Activated naive CD4-positive, alpha-beta T cell treated with anti-CD3 and anti-CD28 coated beads, Interleukin-2, amount 10 ng/mL, durations not matched to agents 7 days and 5 days (primary cell): ENCODE measurements around the gene IL33.

ENCODE experiments used
- CTCF ChIA-PET: fragments of 350-600 bp; sonication (Branson Sonifier 250); formaldehyde crosslinking; loops from one replicate; lab custom pipeline; 2021; ENCODE audit warnings: antibody characterized with exemption; lab: Charles Lee
- DNase-seq: peaks from one replicate; pipeline ENCODE4 v3.0.0-alpha.2; 2020
- H3K27ac Mint-ChIP-seq: one replicate; pipeline ENCODE4 v1.8.0; 2021; ENCODE audit warnings: mild to moderate bottlenecking, moderate library complexity, mixed read lengths
- H3K27me3 Mint-ChIP-seq: one replicate; pipeline ENCODE4 v1.8.0; 2021; ENCODE audit warnings: mild to moderate bottlenecking, mixed read lengths
- H3K36me3 Mint-ChIP-seq: one replicate; pipeline ENCODE4 v1.8.0; 2021; ENCODE audit warnings: mixed read lengths
- H3K4me1 Mint-ChIP-seq: one replicate; pipeline ENCODE4 v1.8.0; 2021; ENCODE audit warnings: mixed read lengths
- H3K4me3 Mint-ChIP-seq: one replicate; pipeline ENCODE4 v1.8.0; 2021; ENCODE audit warnings: mild to moderate bottlenecking, moderate library complexity, mixed read lengths
- H3K9me3 Mint-ChIP-seq: one replicate; pipeline ENCODE4 v1.8.0; 2021; ENCODE audit warnings: mixed read lengths

The IL33 gene

DNA sequence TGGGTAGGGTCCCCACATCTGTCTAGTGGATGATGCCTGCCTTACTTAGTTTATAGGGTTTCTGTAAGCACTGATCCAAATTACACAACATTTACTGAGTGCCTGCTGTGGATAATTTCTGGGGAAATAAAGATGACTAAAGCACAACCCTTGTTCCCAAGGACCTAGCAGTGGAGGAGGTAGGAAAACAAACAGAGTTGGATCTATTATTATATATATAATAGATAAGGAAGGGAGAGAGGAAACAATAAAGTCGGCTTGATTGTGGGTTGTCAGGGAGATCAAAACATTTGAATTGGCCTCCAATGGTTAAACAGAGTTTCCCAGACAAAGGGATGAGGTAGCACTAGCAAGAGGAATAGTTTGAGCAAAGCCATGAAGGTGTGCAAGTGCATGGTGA, 14.0 kb downstream of the IL33 start:
- CTCF ChIA-PET = no interaction called here
- H3K27me3 Mint-ChIP-seq = peaks cover 8% of the 10 kb centered on the region
- no peak overlapping the region for H3K4me3 Mint-ChIP-seq
- no peaks in the 10 kb centered on the region for H3K9me3 Mint-ChIP-seq
- DNase-seq = no peak
- H3K36me3 Mint-ChIP-seq = no peaks in the 10 kb centered on the region
- H3K27ac Mint-ChIP-seq = no peak overlapping the region
- no peaks in the 10 kb centered on the region for H3K4me1 Mint-ChIP-seq

DNA sequence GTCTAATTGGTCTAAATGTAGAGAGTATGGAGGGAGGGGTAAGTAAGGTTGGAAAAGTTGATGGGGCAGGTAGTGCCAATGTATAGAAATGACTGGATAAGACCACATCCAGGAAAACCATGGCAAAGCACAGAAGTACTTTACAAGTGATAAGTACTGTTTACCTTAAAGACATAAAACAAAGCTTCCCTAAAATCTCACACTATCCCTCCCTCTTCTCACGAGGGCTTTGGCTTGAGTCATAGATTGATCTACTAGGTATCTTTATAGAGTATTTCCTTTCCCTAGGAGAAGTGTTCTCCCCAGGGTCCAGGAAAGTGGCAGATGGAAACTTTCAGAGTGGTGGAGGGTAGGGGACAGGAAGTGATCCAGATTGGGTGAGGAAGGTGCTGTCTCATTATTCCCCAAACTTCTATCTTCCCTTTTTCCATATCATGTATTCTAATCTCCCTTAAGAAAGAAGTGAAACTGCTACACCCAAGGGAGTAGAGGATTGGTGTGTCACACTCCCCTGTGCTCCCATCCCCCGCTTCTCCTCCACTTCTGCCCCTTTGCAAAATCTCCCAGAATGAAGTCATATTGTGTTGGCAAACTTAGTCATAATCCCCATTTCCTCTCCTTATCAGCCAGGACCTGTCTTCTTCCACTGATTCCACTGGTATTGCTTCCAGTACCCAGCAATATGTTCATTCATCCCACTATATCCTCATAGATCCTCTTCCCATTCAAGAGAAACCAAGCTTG, 14.6 kb downstream of the IL33 start:
- Mint-ChIP-seq H3K36me3 (no peaks in the 10 kb centered on the region), H3K4me1 (no peaks in the 10 kb centered on the region), H3K4me3 (no peak overlapping the region), H3K27me3 (peaks cover 8% of the 10 kb centered on the region), H3K27ac (no peak overlapping the region), H3K9me3 (no peaks in the 10 kb centered on the region)
- CTCF ChIA-PET = no interaction called here
- DNase-seq = no peak

DNA sequence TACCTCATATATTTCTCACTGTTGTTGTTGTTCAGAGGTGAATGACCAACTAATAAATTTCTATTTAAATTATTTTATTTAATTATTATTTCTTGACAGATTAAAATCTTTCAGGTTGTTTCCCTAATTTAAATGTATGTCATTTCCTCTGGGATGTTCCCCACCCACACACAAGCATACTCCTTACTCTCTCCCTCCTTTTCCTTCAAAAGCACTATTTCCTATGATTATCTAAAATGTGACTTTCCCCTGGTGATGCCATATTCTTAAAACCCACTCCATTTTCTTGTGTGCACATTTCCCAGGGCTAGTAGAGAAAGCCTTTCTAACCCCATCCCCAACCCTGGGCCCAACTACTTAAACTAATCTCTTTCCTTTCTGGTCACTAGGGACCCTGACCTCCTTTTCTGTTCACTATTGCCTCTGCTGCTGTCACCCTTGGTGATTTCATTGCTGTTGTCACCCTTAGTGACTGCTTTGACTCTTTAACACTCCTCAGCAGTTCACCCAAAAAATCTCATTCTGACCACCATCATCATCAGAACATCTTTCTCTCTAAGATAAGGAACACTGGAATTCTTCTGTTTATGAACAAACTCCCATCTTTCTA, 16.8 kb downstream of the IL33 start:
- Mint-ChIP-seq H3K4me3 (no peak overlapping the region), H3K27ac (no peak overlapping the region), H3K4me1 (no peaks in the 10 kb centered on the region), H3K27me3 (no peaks in the 10 kb centered on the region), H3K36me3 (no peaks in the 10 kb centered on the region), H3K9me3 (no peaks in the 10 kb centered on the region)
- DNase-seq = no peak
- CTCF ChIA-PET = no interaction called here

DNA sequence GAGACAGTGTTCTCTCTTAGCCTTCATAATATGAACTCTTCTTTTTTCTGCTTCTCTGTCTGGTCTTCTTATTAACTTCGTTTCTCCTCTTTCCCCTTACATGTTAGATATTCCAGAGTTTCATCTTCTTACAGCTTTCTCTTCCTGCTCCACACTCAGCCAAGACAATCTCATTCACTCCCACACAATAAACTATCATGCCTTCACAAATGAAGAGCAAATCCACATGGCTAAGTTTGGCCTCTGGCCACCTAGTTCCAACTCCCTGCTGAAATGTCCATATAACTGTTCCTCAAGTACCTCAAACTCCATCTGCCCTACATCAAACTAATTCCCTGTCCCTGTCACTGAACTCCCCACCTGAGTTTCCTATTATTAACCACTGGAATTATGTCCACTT, 18.4 kb downstream of the IL33 start:
- Mint-ChIP-seq H3K27me3 (no peaks in the 10 kb centered on the region), H3K36me3 (no peaks in the 10 kb centered on the region), H3K9me3 (no peaks in the 10 kb centered on the region), H3K27ac (no peak overlapping the region), H3K4me3 (no peak overlapping the region), H3K4me1 (no peaks in the 10 kb centered on the region)
- CTCF ChIA-PET = no interaction called here
- no peak for DNase-seq

DNA sequence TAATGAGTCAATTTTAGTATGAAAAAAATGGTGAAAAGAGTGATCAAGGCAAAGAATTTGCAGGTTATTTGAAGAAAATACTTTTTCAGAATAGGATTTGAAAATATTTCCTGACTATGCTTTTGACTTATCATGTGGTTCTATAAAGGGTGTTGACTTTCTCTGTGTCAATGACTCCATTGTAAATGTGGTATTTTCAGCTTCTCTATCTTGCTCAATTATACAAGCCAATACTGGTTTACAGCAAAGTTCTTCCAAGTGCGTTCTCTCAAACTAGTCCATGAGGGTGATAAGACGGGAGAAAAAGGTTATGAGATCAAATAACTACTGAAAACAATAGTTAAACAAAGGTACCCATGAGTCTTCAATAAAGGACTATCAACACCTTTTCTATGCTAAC, 21.7 kb downstream of the IL33 start:
- CTCF ChIA-PET = no interaction called here
- H3K36me3 Mint-ChIP-seq = no peaks in the 10 kb centered on the region
- DNase-seq = no peak
- H3K9me3 Mint-ChIP-seq = no peaks in the 10 kb centered on the region
- no peaks in the 10 kb centered on the region for H3K27me3 Mint-ChIP-seq
- no peak overlapping the region for H3K4me3 Mint-ChIP-seq
- H3K4me1 Mint-ChIP-seq = no peaks in the 10 kb centered on the region
- H3K27ac Mint-ChIP-seq = no peak overlapping the region

DNA sequence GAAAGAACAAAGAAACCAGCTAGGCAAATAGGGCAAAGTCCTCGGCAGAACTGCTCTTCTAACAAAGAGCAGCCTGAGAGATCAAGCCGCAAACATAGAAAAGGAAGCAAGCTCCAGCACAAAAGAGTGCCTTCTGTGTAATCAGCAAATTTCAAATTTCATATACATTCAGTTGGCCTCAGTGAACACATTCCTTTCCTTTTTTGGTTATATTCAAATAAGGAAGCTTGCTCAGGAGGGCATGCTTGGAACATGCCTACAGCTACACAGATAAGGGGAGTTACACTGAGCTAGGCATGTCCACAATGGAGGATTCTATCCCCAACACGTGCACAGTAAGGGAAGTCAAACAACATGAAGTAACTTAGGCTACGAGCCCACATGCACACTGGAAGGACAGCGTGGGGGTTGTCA, 23.4 kb downstream of the IL33 start:
- Mint-ChIP-seq H3K27me3 (no peaks in the 10 kb centered on the region), H3K36me3 (no peaks in the 10 kb centered on the region), H3K4me1 (no peaks in the 10 kb centered on the region), H3K9me3 (no peaks in the 10 kb centered on the region), H3K4me3 (no peak overlapping the region), H3K27ac (no peak overlapping the region)
- CTCF ChIA-PET = no interaction called here
- no peak for DNase-seq

DNA sequence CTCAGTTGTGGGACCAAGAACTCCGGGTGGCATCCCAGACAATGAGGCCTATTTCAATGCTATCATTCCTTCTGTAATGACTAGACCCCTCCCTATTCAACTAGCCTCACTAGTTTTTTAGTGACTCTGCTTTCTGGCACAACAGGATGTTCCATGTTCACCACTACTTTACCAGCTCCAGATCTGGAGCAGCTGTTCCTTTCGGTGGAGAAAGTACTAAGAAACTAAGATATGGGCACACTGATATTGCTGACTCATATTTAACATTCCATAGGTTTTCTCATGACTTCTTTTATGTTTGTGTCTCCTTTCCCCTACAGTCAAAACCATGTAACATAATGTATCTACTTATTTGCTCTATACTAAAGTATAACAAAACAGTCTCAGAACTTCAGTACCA, 24.1 kb downstream of the IL33 start:
- CTCF ChIA-PET = no interaction called here
- Mint-ChIP-seq H3K27ac (no peak overlapping the region), H3K4me3 (no peak overlapping the region), H3K4me1 (no peaks in the 10 kb centered on the region), H3K9me3 (no peaks in the 10 kb centered on the region), H3K27me3 (peaks cover under 1% of the 10 kb centered on the region), H3K36me3 (no peaks in the 10 kb centered on the region)
- no peak for DNase-seq

DNA sequence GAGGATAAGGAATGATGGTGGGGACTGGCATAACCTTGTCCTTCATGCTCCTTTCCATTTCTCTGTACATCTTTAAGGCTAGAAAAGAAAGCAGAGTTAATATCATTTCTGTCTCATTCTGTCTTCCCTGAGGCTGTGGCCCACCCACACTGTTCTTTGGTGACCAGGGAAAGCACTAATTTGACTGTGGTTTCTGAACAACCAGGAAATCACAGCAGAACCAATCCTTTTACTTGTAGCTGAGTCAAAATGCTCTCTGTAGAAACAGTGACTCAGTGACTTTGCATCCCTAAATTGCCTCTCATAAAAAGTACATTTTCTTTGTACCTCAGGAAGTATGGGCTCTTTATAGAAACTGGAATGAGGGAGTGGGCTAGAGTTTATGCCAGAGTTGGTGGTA, 28.1 kb downstream of the IL33 start:
- Mint-ChIP-seq H3K4me3 (no peak overlapping the region), H3K27me3 (peaks cover 4% of the 10 kb centered on the region), H3K4me1 (no peaks in the 10 kb centered on the region), H3K9me3 (no peaks in the 10 kb centered on the region), H3K36me3 (no peaks in the 10 kb centered on the region), H3K27ac (no peak overlapping the region)
- no peak for DNase-seq
- CTCF ChIA-PET = no interaction called here

DNA sequence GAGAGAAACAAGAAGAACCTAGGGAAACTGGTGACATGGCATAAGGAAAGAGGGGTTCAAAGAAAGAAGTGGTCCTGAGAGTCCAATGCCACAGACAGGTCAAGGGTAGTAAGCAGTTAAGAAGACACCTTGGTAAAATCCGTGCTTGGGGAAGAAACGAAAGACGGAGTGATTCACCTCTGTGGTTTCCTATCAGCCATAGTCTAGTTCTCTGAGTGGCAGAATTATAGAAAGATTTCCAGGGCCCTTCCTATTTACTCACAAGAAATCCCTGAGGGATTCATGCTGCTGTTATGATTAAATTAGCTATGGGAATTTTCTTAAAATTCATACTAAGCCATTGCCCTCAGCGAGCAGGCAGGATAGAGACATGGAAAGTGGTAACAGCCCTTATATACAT, 31.7 kb downstream of the IL33 start:
- CTCF ChIA-PET = no interaction called here
- Mint-ChIP-seq H3K9me3 (no peaks in the 10 kb centered on the region), H3K36me3 (no peaks in the 10 kb centered on the region), H3K27me3 (peaks cover 4% of the 10 kb centered on the region), H3K27ac (no peak overlapping the region), H3K4me3 (no peak overlapping the region), H3K4me1 (no peaks in the 10 kb centered on the region)
- no peak for DNase-seq

DNA sequence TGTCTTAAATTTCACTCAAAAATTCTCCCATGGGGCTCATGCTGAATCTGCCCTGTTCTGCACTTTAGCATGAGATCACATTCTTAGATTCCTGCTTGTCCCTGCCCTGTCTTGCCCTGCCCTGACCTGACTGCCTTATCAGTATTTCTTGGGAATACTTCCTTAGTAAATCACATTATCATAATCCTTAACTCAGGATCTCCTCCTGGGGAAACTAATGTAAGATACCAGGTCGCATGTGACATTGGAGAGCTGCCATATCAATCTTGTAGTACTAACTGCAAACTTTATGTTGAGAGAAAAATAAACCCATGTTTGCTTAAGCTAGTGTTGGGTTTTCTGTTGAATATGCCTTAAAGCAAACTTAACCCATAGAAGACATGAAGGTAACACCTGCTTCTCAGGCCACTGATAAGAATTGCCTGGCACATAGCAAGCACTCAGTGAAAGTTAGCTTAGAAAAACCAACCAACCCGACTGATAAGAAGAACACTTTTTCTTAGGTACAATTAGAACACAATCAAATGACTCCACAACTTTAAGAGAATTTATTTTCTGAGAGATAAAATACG, 53.3 kb downstream of the IL33 start:
- no peak overlapping the region for H3K27ac Mint-ChIP-seq
- no peaks in the 10 kb centered on the region for H3K9me3 Mint-ChIP-seq
- H3K4me1 Mint-ChIP-seq = no peaks in the 10 kb centered on the region
- no peaks in the 10 kb centered on the region for H3K27me3 Mint-ChIP-seq
- CTCF ChIA-PET = no interaction called here
- DNase-seq = no peak
- H3K4me3 Mint-ChIP-seq = no peak overlapping the region
- no peaks in the 10 kb centered on the region for H3K36me3 Mint-ChIP-seq

DNA sequence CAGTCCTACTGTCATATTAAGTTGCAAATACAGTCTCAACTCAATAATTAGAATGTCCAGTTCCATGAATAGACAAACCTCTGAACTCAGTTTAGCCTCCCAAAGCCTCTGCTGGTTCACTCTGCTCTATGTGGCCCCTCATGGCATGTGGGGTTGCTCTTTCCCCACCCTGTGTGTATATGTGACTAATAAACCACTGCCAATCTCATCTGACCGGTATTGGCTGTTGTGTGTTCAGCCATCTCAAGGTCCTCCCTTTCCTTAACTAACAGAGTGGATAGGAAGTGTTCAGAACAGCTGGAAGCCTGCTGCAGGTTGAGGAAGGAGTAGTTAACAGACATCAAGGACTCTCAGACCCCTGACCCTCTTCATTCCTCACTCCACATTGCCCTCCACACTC, 55.3 kb downstream of the IL33 start:
- no peak overlapping the region for H3K4me3 Mint-ChIP-seq
- no peaks in the 10 kb centered on the region for H3K9me3 Mint-ChIP-seq
- H3K27ac Mint-ChIP-seq = no peak overlapping the region
- no peaks in the 10 kb centered on the region for H3K4me1 Mint-ChIP-seq
- no peaks in the 10 kb centered on the region for H3K36me3 Mint-ChIP-seq
- CTCF ChIA-PET = no interaction called here
- H3K27me3 Mint-ChIP-seq = no peaks in the 10 kb centered on the region
- DNase-seq = no peak

DNA sequence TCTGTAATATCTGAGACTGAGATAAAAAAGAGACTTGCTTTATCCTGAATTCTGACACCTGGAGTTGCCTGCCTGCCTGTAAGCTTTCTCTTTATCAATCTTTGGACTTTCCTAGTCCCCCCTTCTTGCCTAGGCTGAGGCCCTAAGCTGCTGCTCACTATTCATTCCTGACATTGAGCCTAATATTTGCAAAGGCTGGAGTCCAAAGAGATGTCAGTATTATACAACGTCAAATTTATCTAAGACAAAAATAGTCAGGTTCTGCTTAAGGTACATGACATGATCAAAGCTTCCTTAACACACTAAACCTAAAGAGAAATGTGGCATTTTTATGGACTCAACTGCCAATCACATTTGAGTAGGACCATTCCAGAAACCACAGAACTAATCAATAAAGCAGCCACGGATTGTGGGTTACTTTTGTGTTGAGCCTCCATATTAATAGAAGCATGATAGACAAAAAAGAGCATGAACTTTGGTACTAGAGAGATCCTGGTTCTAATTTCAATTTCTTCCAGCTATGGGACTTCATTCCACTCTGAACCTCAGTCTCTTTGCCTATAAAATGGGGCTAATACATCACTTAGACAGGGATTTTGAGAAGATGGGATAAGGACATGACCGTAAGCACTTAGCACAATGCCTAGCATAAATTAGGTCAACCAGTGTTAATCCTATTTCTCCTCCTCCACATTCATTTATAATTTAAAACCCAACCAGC, 56.1 kb downstream of the IL33 start:
- Mint-ChIP-seq H3K4me1 (no peaks in the 10 kb centered on the region), H3K27ac (no peak overlapping the region), H3K4me3 (no peak overlapping the region), H3K36me3 (no peaks in the 10 kb centered on the region), H3K9me3 (no peaks in the 10 kb centered on the region), H3K27me3 (no peaks in the 10 kb centered on the region)
- no peak for DNase-seq
- CTCF ChIA-PET = no interaction called here

DNA sequence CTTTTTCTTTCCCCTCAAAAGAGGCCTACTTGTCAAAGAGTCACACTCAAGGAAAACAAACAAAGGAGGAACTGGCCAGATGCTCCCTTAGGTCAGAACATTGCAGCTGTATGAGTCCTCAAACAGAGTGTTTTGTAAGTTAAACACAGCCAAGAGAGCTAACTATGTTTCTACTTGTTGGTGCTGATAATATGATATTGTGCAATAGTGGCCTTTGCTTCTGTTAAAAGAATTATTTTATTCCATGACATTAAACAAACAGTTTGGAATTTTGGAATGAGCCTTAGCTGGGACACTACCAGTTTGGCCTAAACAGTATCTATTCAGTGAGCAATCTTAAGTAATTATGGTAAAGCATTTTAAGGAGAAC, 56.6 kb downstream of the IL33 start:
- H3K27ac Mint-ChIP-seq = no peak overlapping the region
- CTCF ChIA-PET = no interaction called here
- no peaks in the 10 kb centered on the region for H3K27me3 Mint-ChIP-seq
- no peaks in the 10 kb centered on the region for H3K4me1 Mint-ChIP-seq
- no peak for DNase-seq
- H3K9me3 Mint-ChIP-seq = no peaks in the 10 kb centered on the region
- no peak overlapping the region for H3K4me3 Mint-ChIP-seq
- no peaks in the 10 kb centered on the region for H3K36me3 Mint-ChIP-seq

DNA sequence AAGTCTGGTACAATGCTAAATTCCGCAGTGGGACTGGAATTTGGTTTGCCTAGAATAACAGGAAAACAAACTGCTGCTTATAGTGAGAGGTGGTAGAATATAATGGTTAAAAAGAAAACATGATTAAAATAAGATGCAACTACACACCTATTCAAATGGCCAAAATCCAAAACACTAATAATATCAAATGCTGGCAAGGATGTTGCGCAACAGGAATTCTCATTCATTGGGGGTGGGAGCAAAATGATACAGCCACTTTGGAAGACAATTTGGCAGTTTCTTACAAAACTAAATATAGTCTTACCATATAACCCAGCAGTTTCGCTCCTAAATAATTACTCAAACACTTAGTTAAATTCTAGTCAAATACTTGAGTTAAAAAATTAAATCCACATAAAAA, 61.8 kb downstream of the IL33 start:
- Mint-ChIP-seq H3K9me3 (no peaks in the 10 kb centered on the region), H3K27me3 (no peaks in the 10 kb centered on the region), H3K4me1 (no peaks in the 10 kb centered on the region), H3K4me3 (no peak overlapping the region), H3K27ac (no peak overlapping the region), H3K36me3 (no peaks in the 10 kb centered on the region)
- CTCF ChIA-PET = no interaction called here
- DNase-seq = no peak

DNA sequence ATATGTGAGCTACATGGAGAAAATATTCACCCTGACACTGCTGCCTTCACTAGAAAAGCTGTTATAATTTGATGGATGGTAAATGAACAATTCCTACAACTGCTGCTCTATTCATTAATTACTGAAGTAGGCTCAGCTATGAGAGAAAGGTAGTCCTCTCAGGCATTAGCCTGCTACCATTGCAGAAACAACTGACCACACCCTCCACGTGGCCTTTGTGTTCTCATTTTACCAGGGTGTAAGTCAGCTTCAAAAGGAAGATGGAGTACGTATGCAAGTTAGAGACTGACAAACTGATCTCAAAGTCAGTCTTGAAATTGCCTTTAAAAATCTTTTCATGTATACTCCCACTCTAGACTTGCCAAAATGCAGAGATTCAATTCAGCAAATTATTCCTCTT, 86.3 kb downstream of the IL33 start:
- CTCF ChIA-PET = no interaction called here
- Mint-ChIP-seq H3K4me3 (no peak overlapping the region), H3K4me1 (no peaks in the 10 kb centered on the region), H3K9me3 (no peaks in the 10 kb centered on the region), H3K27ac (peak overlapping the region; percentile 62), H3K27me3 (peaks cover 6% of the 10 kb centered on the region), H3K36me3 (no peaks in the 10 kb centered on the region)
- no peak for DNase-seq
